Measurements from ENCODE around the gene SRRM1.

DNA sequence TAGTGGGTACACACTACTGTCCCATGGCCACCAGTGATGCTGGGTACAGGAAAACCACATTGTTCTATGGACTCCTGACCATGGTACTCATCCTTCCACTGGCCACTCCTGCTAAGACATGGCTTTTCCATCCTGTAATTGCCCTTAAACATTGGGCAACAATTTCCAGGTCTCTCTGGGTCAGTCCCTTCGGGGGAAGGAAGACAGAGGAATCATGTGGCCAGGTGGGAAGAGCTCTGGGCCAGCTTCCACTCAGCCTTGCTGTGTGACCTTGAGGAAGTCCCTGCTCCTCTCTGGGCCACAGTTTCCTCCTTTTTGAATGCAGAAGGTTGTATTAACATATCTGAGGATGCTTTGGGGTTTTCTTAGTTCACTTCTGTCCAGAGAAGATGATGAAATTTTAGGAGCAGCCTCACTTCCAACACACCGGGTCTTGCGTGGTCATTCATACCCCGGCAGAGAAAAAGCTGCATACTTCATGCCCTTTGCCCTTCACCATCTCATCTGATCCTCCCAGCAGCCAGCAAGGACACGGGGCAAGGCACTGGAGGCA is 50.8 kb downstream of the SRRM1 start:
- TF ChIP-seq, protein P1, sequence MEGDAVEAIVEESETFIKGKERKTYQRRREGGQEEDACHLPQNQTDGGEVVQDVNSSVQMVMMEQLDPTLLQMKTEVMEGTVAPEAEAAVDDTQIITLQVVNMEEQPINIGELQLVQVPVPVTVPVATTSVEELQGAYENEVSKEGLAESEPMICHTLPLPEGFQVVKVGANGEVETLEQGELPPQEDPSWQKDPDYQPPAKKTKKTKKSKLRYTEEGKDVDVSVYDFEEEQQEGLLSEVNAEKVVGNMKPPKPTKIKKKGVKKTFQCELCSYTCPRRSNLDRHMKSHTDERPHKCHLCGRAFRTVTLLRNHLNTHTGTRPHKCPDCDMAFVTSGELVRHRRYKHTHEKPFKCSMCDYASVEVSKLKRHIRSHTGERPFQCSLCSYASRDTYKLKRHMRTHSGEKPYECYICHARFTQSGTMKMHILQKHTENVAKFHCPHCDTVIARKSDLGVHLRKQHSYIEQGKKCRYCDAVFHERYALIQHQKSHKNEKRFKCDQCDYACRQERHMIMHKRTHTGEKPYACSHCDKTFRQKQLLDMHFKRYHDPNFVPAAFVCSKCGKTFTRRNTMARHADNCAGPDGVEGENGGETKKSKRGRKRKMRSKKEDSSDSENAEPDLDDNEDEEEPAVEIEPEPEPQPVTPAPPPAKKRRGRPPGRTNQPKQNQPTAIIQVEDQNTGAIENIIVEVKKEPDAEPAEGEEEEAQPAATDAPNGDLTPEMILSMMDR (IDR thresholded peaks at IDR 0.05): no peak
- TF ChIP-seq POLR2A (IDR thresholded peaks at IDR 0.05): no peak
